ENCODE data around the gene OTUD7B.

DNA sequence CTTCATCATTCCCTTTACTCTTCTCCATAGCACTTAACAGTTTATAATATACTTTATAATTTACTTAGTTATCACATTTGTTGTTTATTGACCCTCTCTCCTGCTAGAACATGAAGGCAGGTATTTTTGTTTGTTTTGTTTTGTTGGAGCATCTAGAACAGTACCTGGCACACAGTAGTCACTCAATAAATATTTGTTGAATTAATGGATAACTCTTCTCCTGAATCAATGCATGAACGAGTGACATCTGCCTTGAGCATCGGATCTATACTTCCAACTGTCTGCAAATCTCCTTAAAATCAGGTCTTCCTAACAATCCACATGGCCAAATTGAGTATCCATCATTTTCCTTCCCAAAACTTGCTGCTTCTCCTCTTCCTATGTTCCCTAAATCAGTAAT lies 38.0 kb downstream of the OTUD7B start:
- TF ChIP-seq, protein P1, sequence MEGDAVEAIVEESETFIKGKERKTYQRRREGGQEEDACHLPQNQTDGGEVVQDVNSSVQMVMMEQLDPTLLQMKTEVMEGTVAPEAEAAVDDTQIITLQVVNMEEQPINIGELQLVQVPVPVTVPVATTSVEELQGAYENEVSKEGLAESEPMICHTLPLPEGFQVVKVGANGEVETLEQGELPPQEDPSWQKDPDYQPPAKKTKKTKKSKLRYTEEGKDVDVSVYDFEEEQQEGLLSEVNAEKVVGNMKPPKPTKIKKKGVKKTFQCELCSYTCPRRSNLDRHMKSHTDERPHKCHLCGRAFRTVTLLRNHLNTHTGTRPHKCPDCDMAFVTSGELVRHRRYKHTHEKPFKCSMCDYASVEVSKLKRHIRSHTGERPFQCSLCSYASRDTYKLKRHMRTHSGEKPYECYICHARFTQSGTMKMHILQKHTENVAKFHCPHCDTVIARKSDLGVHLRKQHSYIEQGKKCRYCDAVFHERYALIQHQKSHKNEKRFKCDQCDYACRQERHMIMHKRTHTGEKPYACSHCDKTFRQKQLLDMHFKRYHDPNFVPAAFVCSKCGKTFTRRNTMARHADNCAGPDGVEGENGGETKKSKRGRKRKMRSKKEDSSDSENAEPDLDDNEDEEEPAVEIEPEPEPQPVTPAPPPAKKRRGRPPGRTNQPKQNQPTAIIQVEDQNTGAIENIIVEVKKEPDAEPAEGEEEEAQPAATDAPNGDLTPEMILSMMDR (IDR thresholded peaks at IDR 0.05), result no peak
- TF ChIP-seq POLR2A (IDR thresholded peaks at IDR 0.05), result no peak
